Measurements from ENCODE around the gene DNASE1L1. TPM values are rescaled to one million over a fixed set of nuclear protein-coding genes. Genes with fewer than 3 reads are reported as not detected.

Gene DNASE1L1
- total and polyA plus RNA-seq, 4 donors = 9.3 to 22.1 (median 16.7) TPM

DNA sequence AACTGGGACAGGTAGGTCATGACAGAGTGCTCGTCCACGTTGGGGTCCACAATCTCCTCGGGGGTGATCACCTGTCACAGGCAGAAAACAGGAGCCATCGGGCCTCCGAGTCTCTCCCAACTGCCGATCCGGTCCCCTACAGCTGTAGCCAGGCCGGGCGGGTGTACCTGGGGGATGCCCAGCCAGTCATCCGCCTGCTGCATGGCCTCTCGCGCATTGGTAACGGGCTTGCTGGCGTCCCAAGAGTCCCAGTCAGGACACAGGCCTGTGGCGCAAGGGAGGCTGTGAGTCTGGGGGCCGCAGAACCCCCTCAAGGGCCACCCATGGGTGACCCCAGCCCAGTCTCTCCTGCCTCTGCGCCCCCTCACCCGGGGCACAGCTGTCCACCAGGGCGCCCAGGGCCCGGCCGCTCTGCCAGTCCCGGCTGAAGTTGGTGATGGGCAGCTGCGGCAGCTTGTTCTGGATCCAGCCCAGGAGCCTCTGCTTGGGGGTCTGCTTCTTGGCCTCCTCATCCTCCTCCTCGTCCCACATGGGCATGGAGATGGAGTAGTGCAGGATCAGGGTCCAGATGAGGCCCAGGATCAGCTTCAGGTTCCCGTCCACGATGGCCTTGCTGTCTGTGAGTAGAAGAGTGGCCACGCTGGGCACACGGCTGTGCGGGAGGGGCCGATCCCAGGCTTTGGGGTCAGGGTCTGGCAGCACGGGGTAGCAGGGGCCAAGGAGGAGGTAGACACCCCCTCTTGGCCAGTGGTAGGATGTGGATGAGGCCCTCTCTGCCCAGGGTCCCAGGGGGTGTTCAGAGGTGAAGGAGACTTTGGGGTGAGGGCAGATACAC, 41.4 kb downstream of the DNASE1L1 start (continued):
- TF ChIP-seq HNF4G (IDR thresholded peaks at IDR 0.05) (no peak), FOXA2 (IDR thresholded peaks at IDR 0.05) (no peak), NR2F2 (IDR thresholded peaks at IDR 0.05) (no peak), YY1 (IDR thresholded peaks at IDR 0.05) (no peak)

DNA sequence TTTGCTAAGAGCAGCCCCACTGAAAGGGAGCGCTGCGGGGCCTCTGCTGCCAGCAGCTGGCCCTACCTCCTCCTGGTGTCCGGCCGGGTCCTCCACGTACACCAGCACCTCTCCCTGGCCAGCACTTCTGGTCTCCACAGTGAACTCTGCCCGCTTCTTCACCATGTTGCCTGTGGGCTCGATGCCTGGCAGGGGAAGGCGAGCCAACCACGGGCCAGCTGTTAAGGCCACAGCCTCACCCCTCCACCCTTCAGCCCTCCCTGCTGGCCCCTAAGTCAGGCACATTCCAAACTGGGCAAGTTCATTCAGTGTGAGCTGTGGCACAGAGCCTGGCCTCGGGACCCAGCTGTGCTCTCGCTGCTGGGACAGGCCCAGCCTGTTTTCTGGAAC, 42.4 kb downstream of the DNASE1L1 start:
- Histone ChIP-seq H3K4me1 (ENCODE audit: control insufficient read depth in 4 of 4, insufficient read depth in 4 of 4, low read length in 3 of 4) (peaks cover 3 to 24% (median 9%) of the 10 kb centered on the region in 4 donors), H3K36me3 (ENCODE audit: control insufficient read depth in 4 of 4, insufficient read depth in 3 of 4, low read depth in 1 of 4, low read length in 3 of 4) (peaks cover 0 to 2% (median 0%) of the 10 kb centered on the region in 4 donors), H3K27ac (ENCODE audit: low read depth in 1 of 2, low read length in 2 of 2) (no peak overlapping the region), H3K9me3 (ENCODE audit: control insufficient read depth in 4 of 4, low read length in 3 of 4) (no peaks in the 10 kb centered on the region), H3K4me3 (ENCODE audit: low read depth in 1 of 3, low read length in 3 of 3) (no peak overlapping the region), H3K27me3 (ENCODE audit: control insufficient read depth in 4 of 4, insufficient read depth in 4 of 4, low read length in 3 of 4) (no peaks in the 10 kb centered on the region), H3K9ac (ENCODE audit: low read depth in 1 of 2, low read length in 2 of 2) (no peak overlapping the region)
- WGBS = 50% methylated on average over 11 of the region's 11 CpGs
- TF ChIP-seq RXRA (IDR thresholded peaks at IDR 0.05) (peak in 1 of 2 donors; percentile 34), EGR1 (IDR thresholded peaks at IDR 0.05; ENCODE audit: low read depth in 2 of 2) (no peak), FOXA2 (IDR thresholded peaks at IDR 0.05) (no peak), TAF1 (conservative IDR thresholded peaks at IDR 0.05) (no peak), HNF4A (conservative IDR thresholded peaks at IDR 0.05) (peak in 1 of 2 donors; percentile 31), FOXA1 (IDR thresholded peaks at IDR 0.05) (no peak), GABPA (IDR thresholded peaks at IDR 0.05 in 1 of 2, conservative IDR thresholded peaks at IDR 0.05 in 1 of 2) (no peak)
- TF ChIP-seq, protein P1, sequence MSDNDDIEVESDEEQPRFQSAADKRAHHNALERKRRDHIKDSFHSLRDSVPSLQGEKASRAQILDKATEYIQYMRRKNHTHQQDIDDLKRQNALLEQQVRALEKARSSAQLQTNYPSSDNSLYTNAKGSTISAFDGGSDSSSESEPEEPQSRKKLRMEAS (IDR thresholded peaks at IDR 0.05) = peak; percentile 14
- TF ChIP-seq, protein P2, sequence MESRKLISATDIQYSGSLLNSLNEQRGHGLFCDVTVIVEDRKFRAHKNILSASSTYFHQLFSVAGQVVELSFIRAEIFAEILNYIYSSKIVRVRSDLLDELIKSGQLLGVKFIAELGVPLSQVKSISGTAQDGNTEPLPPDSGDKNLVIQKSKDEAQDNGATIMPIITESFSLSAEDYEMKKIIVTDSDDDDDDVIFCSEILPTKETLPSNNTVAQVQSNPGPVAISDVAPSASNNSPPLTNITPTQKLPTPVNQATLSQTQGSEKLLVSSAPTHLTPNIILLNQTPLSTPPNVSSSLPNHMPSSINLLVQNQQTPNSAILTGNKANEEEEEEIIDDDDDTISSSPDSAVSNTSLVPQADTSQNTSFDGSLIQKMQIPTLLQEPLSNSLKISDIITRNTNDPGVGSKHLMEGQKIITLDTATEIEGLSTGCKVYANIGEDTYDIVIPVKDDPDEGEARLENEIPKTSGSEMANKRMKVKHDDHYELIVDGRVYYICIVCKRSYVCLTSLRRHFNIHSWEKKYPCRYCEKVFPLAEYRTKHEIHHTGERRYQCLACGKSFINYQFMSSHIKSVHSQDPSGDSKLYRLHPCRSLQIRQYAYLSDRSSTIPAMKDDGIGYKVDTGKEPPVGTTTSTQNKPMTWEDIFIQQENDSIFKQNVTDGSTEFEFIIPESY (IDR thresholded peaks at IDR 0.05) = no peak
- DNase-seq (ENCODE audit: low spot score) = no peak

DNA sequence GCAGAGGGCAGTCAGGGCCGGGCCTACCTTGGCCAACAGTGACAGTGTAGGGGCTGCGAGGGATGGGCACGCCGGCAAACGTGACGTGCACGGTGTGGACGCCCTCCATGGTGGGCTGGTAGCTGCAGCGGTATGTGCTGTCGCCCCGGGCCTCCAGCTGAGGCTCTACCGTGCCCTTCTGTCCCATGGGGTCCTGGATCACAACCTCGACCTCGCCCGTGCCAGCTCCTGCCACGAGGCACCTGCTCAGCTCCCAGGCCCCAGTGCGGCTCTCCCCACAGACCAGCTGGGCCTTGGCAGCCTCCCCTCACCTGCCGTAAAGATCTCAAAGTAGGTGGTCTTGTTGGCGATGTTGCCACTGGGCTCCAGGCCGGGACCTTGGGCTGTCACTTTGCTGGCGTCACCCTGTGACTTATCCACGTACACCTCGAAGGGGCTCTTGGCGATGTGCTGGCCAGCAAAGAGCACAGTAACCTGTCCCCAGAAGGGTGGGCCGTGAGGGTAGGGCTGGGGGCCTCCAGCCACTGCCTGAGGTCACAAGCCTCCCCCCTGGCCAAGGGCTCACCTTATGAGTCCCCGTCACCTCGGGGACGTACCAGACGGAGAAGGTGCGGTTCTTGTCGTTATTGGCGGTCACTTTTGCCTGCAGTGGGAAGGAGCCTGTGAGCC, 42.9 kb downstream of the DNASE1L1 start:
- 94% methylated on average over 32 of the region's 32 CpGs for WGBS
- peaks cover 3 to 24% (median 9%) of the 10 kb centered on the region in 4 donors for H3K4me1 ChIP-seq (ENCODE audit: control insufficient read depth in 4 of 4, insufficient read depth in 4 of 4, low read length in 3 of 4)
- no peak for DNase-seq (ENCODE audit: low spot score)
- no peak overlapping the region for H3K4me3 ChIP-seq (ENCODE audit: low read depth in 1 of 3, low read length in 3 of 3)
- no peaks in the 10 kb centered on the region for H3K9me3 ChIP-seq (ENCODE audit: control insufficient read depth in 4 of 4, low read length in 3 of 4)
- no peak overlapping the region for H3K27ac ChIP-seq (ENCODE audit: low read depth in 1 of 2, low read length in 2 of 2)
- no peak for TF ChIP-seq FOXA1 (IDR thresholded peaks at IDR 0.05)
- no peak for TF ChIP-seq SP1 (IDR thresholded peaks at IDR 0.05)
- TF ChIP-seq EGR1 (IDR thresholded peaks at IDR 0.05; ENCODE audit: low read depth in 2 of 2) = no peak
- no peak for TF ChIP-seq NR2F2 (IDR thresholded peaks at IDR 0.05)
- no peak for TF ChIP-seq GABPA (IDR thresholded peaks at IDR 0.05 in 1 of 2, conservative IDR thresholded peaks at IDR 0.05 in 1 of 2)
- peaks cover 0 to 2% (median 0%) of the 10 kb centered on the region in 4 donors for H3K36me3 ChIP-seq (ENCODE audit: control insufficient read depth in 4 of 4, insufficient read depth in 3 of 4, low read depth in 1 of 4, low read length in 3 of 4)
- H3K27me3 ChIP-seq (ENCODE audit: control insufficient read depth in 4 of 4, insufficient read depth in 4 of 4, low read length in 3 of 4) = no peaks in the 10 kb centered on the region
- no peak overlapping the region for H3K9ac ChIP-seq (ENCODE audit: low read depth in 1 of 2, low read length in 2 of 2)
